Sigmoid colon (tissue), 7 donors: ENCODE data around the gene RELL1. TPM values are rescaled to one million over a fixed set of nuclear protein-coding genes. Genes with fewer than 3 reads are reported as not detected.

Source experiments
- DNase-seq: peaks from one replicate; pipeline ENCODE4 v3.0.0-alpha.2; 2019
- H3K27ac ChIP-seq, 4 donors: fragments of 200-600 bp; sonication (generic); one replicate each; pipeline ENCODE4 v1.5.1; 2016 to 2019; ENCODE audit warnings: mild to moderate bottlenecking in 1 of 4
- H3K27me3 ChIP-seq, 3 donors: fragments of 200-600 bp; sonication (generic); one replicate each; pipeline ENCODE4 v1.5.1; 2019; ENCODE audit warnings: mild to moderate bottlenecking in 1 of 3
- H3K36me3 ChIP-seq, 4 donors: fragments of 200-600 bp; sonication (generic); one replicate each; pipeline ENCODE4 v1.5.1; 2016 to 2019
- H3K4me1 ChIP-seq, 4 donors: fragments of 200-600 bp; sonication (generic); one replicate each; pipeline ENCODE4 v1.5.1; 2017 to 2019
- H3K4me3 ChIP-seq, 4 donors: fragments of 200-600 bp; sonication (generic); one replicate each; pipeline ENCODE4 v1.5.1; 2017 to 2019; ENCODE audit warnings: mild to moderate bottlenecking in 2 of 4, moderate library complexity in 1 of 4
- H3K9me3 ChIP-seq, 4 donors: fragments of 200-600 bp in 3 of 4; sonication (generic) in 3 of 4; one replicate each; pipeline versions ENCODE4 v1.5.1 to v1.6.1; 2013 to 2019
- EP300 ChIP-seq, 4 donors: sonication (generic); formaldehyde crosslinking; IDR thresholded peaks; one replicate each; pipeline ENCODE4 v1.6.1; 2017; ENCODE audit warnings: antibody characterized with exemption in 4 of 4
- POLR2A ChIP-seq, 2 donors: fragments of 450-650 bp; IDR thresholded peaks; one replicate each; pipeline ENCODE4 v1.6.1; 2016; ENCODE audit warnings: antibody characterized with exemption in 2 of 2, mild to moderate bottlenecking in 2 of 2, moderate library complexity in 2 of 2
- POLR2AphosphoS5 ChIP-seq, 4 donors: sonication (generic); formaldehyde crosslinking; IDR thresholded peaks; one replicate each; pipeline ENCODE4 v1.6.1; 2017; ENCODE audit warnings: antibody characterized with exemption in 4 of 4
- WGBS, 2 donors: extraction: QIAGEN DNeasy Blood & Tissue Kit; methylation state at CpG; one replicate each; pipeline ENCODE4 v1.1.7; 2013; 5-methylcytosine and 5-hydroxymethylcytosine counted together
- intact Hi-C: fragments of 100-400 bp; cut with DNase I; formaldehyde crosslinking; loops from one replicate; pipeline ENCODE4 v1.15.1; 2023
- polyA plus RNA-seq, 3 donors: library from polyadenylated mRNA; stranded (reverse); fragments of 200-250 nt; gene quantifications; one replicate each; pipeline ENCODE4 v1.2.3, GENCODE V29; 2013
- total RNA-seq, 4 donors: library from RNA; depleted of rRNA; stranded (reverse); fragments of >200 nt; gene quantifications; one replicate each; pipeline ENCODE4 v1.1.0, GENCODE V29; 2016
- TF ChIP-seq, protein P1 (sequence below), 4 experiments: fragments of 450-650 bp in 3 of 4; fragments of 200-600 bp in 1 of 4; IDR thresholded peaks; one replicate each; pipeline ENCODE4 v1.5.1; 2016 to 2019; ENCODE audit warnings: antibody characterized with exemption in 4 of 4, mild to moderate bottlenecking in 3 of 4, moderate library complexity in 2 of 4
- donor health status: healthy with polysubstance abuse.
- donor health status: Bipolar disorder and iron deficiency.
- donor health status: healthy.

The RELL1 gene
- total and polyA plus RNA-seq, 7 donors, result 4.2 to 63.2 (median 38.8) TPM

DNA sequence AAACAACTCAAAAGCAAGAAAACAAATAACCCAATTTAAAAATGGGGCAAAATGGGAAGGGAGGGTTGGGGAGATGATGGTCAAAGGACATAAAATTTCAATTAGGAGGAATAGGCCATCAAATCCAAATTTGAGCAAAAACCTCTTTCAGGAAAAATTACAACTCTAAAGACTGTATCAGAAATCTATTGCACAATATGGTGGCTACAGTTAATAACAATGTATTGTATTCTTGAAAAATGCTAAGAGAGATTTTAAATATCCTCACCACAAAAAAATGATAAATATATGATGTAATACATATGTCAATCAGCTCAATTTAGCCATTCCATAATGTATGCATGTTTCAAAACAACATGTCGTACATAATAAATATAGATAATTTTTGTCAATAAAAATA is 60.7 kb downstream of the RELL1 start:
- Histone ChIP-seq H3K27ac (no peak overlapping the region), H3K4me1 (peaks cover 0 to 10% (median 0%) of the 10 kb centered on the region in 4 donors), H3K27me3 (no peaks in the 10 kb centered on the region), H3K9me3 (no peaks in the 10 kb centered on the region), H3K36me3 (peaks cover 0 to 5% (median 2%) of the 10 kb centered on the region in 4 donors), H3K4me3 (no peak overlapping the region)
- DNase-seq, result no peak
- intact Hi-C loops, result no loop called here
- TF ChIP-seq POLR2A (IDR thresholded peaks at IDR 0.05) (no peak), POLR2AphosphoS5 (IDR thresholded peaks at IDR 0.05) (no peak), EP300 (IDR thresholded peaks at IDR 0.05) (no peak)
- TF ChIP-seq, protein P1, sequence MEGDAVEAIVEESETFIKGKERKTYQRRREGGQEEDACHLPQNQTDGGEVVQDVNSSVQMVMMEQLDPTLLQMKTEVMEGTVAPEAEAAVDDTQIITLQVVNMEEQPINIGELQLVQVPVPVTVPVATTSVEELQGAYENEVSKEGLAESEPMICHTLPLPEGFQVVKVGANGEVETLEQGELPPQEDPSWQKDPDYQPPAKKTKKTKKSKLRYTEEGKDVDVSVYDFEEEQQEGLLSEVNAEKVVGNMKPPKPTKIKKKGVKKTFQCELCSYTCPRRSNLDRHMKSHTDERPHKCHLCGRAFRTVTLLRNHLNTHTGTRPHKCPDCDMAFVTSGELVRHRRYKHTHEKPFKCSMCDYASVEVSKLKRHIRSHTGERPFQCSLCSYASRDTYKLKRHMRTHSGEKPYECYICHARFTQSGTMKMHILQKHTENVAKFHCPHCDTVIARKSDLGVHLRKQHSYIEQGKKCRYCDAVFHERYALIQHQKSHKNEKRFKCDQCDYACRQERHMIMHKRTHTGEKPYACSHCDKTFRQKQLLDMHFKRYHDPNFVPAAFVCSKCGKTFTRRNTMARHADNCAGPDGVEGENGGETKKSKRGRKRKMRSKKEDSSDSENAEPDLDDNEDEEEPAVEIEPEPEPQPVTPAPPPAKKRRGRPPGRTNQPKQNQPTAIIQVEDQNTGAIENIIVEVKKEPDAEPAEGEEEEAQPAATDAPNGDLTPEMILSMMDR (IDR thresholded peaks at IDR 0.05), result no peak
- 94 to 95% methylated on average over 1 of the region's 1 CpG for WGBS, 2 donors

DNA sequence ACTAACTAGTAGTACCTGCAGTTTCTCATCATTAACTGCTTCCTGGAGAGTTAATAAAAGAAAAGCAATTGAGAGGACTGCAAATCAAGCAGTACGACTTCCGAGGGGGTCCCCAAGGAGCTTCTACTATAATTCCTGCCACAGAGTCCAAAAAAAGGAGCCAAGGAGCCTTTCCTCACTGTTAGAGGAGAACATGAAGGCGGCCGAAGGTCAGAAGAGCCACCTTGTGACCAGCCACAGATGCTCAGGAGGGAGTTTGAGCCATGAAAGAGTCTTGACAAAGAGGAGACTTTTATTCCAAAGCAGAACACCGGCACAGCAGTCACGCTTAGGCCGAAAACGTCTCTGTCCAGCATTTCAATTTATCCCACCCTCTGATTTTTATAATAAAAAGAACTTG is 62.2 kb downstream of the RELL1 start:
- 91 to 95% methylated on average over 8 of the region's 8 CpGs for WGBS, 2 donors

DNA sequence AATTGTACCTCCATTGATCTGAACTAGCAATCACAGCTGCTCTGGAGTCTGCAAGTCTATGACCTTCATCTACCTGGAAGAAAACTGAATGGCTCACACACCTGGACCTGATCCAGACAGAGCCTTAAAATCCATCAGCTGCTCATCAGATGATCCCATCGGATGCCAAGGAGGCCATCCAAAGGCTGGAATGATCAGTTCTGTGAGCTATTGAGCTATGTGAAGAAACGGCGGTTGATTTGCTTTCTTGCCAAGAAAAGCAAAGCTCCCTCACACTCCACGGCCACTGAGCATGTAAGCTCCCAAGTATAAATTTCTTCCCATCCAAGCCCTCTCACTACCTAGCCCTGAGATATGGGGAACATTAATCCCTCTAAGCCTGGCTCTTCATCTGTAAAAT is 63.1 kb downstream of the RELL1 start:
- Histone ChIP-seq H3K4me1 (no peaks in the 10 kb centered on the region), H3K4me3 (no peak overlapping the region), H3K36me3 (no peaks in the 10 kb centered on the region), H3K27ac (no peak overlapping the region), H3K9me3 (no peaks in the 10 kb centered on the region), H3K27me3 (no peaks in the 10 kb centered on the region)
- DNase-seq, result no peak
- WGBS, 2 donors, result 92 to 93% methylated on average over 4 of the region's 4 CpGs
- intact Hi-C loops, result no loop called here
- TF ChIP-seq, protein P1 (IDR thresholded peaks at IDR 0.05), result no peak
- no peak for TF ChIP-seq EP300 (IDR thresholded peaks at IDR 0.05)
- no peak for TF ChIP-seq POLR2AphosphoS5 (IDR thresholded peaks at IDR 0.05)
- no peak for TF ChIP-seq POLR2A (IDR thresholded peaks at IDR 0.05)

More for the DNA sequence above, 62.2 kb downstream of the RELL1 start:
- Histone ChIP-seq H3K9me3 (no peaks in the 10 kb centered on the region), H3K4me1 (peaks cover 0 to 4% (median 0%) of the 10 kb centered on the region in 4 donors), H3K36me3 (peaks cover 0 to 4% (median 0%) of the 10 kb centered on the region in 4 donors), H3K4me3 (no peak overlapping the region), H3K27ac (no peak overlapping the region), H3K27me3 (no peaks in the 10 kb centered on the region)
- no peak for TF ChIP-seq EP300 (IDR thresholded peaks at IDR 0.05)
- TF ChIP-seq, protein P1 (IDR thresholded peaks at IDR 0.05), result no peak
- no peak for TF ChIP-seq POLR2AphosphoS5 (IDR thresholded peaks at IDR 0.05)
- no peak for TF ChIP-seq POLR2A (IDR thresholded peaks at IDR 0.05)
- intact Hi-C loops, result no loop called here
- DNase-seq, result no peak

DNA sequence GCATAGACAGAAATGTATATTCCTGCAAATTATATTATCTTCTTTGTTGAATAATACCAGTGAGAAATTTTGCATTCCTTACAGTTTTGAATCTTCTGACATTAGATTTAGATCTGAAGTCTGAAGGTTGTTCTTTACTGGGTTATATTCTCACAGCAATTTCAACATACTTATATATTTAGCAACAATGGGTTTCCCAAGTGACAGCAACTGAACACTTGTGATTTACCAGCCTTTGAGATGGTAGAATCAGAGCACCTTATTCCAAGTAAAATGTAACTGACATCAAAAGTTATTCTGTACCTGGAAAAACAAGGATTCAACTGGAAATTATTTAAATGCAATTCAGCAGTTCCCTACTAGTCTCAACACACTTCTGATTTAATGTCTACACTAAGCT is 66.0 kb downstream of the RELL1 start:
- DNase-seq, result no peak
- Histone ChIP-seq H3K4me3 (no peak overlapping the region), H3K36me3 (no peaks in the 10 kb centered on the region), H3K27ac (no peak overlapping the region), H3K9me3 (no peaks in the 10 kb centered on the region), H3K27me3 (no peaks in the 10 kb centered on the region), H3K4me1 (no peaks in the 10 kb centered on the region)
- intact Hi-C loops, result no loop called here
- TF ChIP-seq, protein P1 (IDR thresholded peaks at IDR 0.05), result no peak
- TF ChIP-seq EP300 (IDR thresholded peaks at IDR 0.05) (no peak), POLR2AphosphoS5 (IDR thresholded peaks at IDR 0.05) (no peak), POLR2A (IDR thresholded peaks at IDR 0.05) (no peak)

DNA sequence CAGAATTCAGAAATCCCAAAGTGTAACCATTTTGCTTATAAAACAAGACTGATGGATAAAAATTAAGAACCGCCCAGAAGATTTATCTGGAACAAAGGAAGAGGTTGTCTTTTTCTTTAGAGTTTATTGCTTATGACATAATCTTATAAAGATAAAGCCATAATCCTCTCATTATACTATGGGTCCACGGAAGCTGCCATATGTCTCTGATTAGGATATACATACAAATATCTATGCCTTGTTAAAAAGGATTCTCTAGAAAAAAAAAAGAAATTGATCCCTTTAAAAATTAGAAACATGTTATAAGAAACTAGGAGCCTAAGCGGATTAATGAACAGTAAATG is 70.5 kb downstream of the RELL1 start:
- intact Hi-C loops, result no loop called here
- no peak overlapping the region for H3K4me3 ChIP-seq
- no peak for DNase-seq
- H3K9me3 ChIP-seq, result no peaks in the 10 kb centered on the region
- H3K27ac ChIP-seq, result no peak overlapping the region
- no peaks in the 10 kb centered on the region for H3K27me3 ChIP-seq
- H3K4me1 ChIP-seq, result no peaks in the 10 kb centered on the region
- TF ChIP-seq, protein P1 (IDR thresholded peaks at IDR 0.05), result no peak
- TF ChIP-seq POLR2A (IDR thresholded peaks at IDR 0.05) (no peak), EP300 (IDR thresholded peaks at IDR 0.05) (no peak)
- H3K36me3 ChIP-seq, result peaks cover 0 to 11% (median 0%) of the 10 kb centered on the region in 4 donors
- WGBS, 2 donors, result 49 to 79% methylated on average over 3 of the region's 3 CpGs
